ENCODE data around the gene ATP6V1B1.

ATP6V1B1 gene

DNA sequence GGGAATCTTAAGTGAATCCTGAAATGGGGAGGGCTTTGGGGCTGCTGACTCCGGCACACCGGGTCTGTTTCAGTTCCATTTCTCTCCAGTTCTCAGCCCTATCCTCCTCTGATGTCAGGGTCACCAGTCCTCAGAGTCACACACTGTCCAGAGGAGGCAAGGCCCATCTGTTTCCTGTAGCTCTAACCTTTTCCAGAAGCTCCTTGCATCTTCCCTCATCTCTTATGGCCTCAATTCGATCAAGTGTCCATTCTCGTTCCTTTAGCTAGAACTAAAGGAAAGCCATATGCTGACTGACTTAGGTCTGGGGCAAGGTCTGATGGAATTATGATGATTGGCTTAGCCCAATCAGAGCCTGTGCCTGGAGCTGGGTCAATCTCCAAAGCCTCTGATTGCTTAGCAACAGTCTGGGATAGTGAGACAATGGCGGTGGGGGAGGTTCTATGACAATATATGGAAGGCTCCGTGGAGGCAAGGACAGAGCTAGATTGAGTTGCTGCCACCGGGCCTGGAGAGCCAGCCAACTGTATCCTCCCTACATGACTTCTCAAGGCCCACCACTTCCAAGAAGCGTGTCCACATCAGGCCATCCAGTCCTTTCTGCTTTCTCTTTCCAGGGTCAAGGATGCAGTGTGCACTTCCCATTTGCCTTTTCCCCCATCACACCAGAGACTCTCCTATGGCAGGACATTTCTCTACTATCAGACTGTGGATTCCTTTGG, 48.0 kb downstream of the ATP6V1B1 start:
- no peaks in the 10 kb centered on the region for H3K9me3 ChIP-seq (ENCODE audit: control insufficient read depth, low read length)
- peaks cover 7% of the 10 kb centered on the region for H3K36me3 ChIP-seq (ENCODE audit: control insufficient read depth, insufficient read depth, low read length)
- no peak overlapping the region for H3K27ac ChIP-seq (ENCODE audit: insufficient read depth, low read depth, low read length, poor library complexity, severe bottlenecking)
- H3K27me3 ChIP-seq (ENCODE audit: control insufficient read depth, insufficient read depth, low read length, poor library complexity, severe bottlenecking) = peaks cover 13% of the 10 kb centered on the region
- no peak overlapping the region for H3K4me3 ChIP-seq (ENCODE audit: insufficient read depth, low read depth, low read length)
- WGBS, 2 experiments = 93 to 94% methylated on average over 8 of the region's 8 CpGs
- peaks cover 5% of the 10 kb centered on the region for H3K4me1 ChIP-seq (ENCODE audit: control insufficient read depth, insufficient read depth, low read length)

DNA sequence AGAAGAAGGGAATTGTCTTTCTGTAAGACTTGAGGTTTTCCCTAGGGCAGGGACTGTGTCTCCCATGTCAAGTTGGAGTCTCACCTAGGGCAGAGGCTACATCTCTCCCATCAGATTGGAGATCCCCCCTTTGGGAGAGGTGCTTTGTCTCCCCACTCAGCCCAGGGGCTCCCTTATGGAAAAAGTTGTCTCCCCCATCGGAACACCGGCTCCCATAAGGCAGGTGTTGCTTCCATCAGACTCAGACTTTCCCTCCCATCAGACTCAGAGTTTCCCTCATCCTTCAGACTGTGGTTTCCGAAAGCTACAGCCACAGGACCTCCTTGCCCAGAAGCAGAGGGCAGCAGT, 48.5 kb downstream of the ATP6V1B1 start:
- Histone ChIP-seq H3K4me3 (ENCODE audit: insufficient read depth, low read depth, low read length) (no peak overlapping the region), H3K4me1 (ENCODE audit: control insufficient read depth, insufficient read depth, low read length) (peaks cover 5% of the 10 kb centered on the region)
- WGBS, 2 experiments = 87 to 91% methylated on average over 3 of the region's 3 CpGs

DNA sequence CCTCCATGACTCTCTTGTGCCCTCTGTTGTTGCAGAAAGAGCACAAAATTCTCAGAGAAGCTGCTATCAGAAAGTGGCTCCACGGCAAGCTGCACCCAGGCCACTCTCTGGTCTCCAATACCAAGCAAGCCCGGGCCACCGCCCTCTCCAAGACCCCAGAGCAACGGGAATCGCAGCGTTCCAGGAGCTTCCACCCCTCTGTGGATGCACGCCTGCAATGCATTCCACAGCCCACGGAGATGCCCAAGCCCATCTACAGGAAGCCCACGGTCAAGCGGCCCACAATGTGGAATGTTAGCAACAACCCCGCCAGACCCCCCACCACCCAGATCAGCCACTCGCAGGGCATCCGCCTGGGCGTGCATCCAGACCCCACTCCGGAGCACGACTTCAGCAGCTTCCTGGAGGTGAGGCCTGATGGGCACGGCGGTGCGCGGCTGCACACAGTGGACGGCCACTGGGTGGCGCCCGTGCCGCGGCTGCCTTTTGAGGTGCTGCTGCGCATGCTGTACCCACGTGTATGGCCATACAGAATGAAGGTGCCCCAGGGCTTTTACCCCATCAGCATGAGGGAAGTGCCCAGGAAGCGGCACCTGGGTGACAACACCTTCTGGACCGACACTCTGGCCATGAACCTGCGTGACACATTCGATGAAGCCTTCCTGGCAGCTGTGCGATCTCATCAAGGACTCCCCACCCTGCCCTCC, 49.0 kb downstream of the ATP6V1B1 start:
- no peak overlapping the region for H3K27ac ChIP-seq (ENCODE audit: insufficient read depth, low read depth, low read length, poor library complexity, severe bottlenecking)
- WGBS, 2 experiments = 39% methylated on average over 32 of the region's 32 CpGs
- no peak overlapping the region for H3K4me3 ChIP-seq (ENCODE audit: insufficient read depth, low read depth, low read length)
- H3K36me3 ChIP-seq (ENCODE audit: control insufficient read depth, insufficient read depth, low read length) = peaks cover 9% of the 10 kb centered on the region
- H3K4me1 ChIP-seq (ENCODE audit: control insufficient read depth, insufficient read depth, low read length) = peaks cover 5% of the 10 kb centered on the region
- H3K9me3 ChIP-seq (ENCODE audit: control insufficient read depth, low read length) = no peaks in the 10 kb centered on the region
- peaks cover 3% of the 10 kb centered on the region for H3K27me3 ChIP-seq (ENCODE audit: control insufficient read depth, insufficient read depth, low read length, poor library complexity, severe bottlenecking)

More for the DNA sequence above, 48.5 kb downstream of the ATP6V1B1 start:
- Histone ChIP-seq H3K27me3 (ENCODE audit: control insufficient read depth, insufficient read depth, low read length, poor library complexity, severe bottlenecking) (peaks cover 8% of the 10 kb centered on the region), H3K36me3 (ENCODE audit: control insufficient read depth, insufficient read depth, low read length) (peaks cover 9% of the 10 kb centered on the region), H3K9me3 (ENCODE audit: control insufficient read depth, low read length) (no peaks in the 10 kb centered on the region), H3K27ac (ENCODE audit: insufficient read depth, low read depth, low read length, poor library complexity, severe bottlenecking) (no peak overlapping the region)

DNA sequence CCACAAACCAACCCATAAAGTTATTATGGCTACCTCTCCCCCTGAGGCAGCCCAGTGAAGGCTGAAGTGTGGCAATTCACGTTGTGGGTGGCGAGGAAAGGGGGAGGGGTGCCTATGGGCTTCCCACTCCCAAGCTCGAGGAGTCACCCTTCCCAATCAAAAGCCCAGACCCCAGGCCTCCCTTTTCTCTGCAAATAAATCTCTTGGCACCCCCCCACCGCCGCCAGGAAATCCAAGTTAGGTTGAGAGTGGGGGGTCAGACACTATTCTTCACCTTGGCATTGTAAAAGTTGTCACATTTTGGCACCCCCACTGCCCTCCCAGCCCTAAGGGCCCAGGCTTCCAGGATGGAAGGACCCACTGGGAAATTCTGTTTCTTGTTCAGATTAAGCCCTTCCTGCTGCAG, 49.6 kb downstream of the ATP6V1B1 start:
- no peak overlapping the region for H3K4me3 ChIP-seq (ENCODE audit: insufficient read depth, low read depth, low read length)
- no peaks in the 10 kb centered on the region for H3K27me3 ChIP-seq (ENCODE audit: control insufficient read depth, insufficient read depth, low read length, poor library complexity, severe bottlenecking)
- no peak overlapping the region for H3K27ac ChIP-seq (ENCODE audit: insufficient read depth, low read depth, low read length, poor library complexity, severe bottlenecking)
- H3K4me1 ChIP-seq (ENCODE audit: control insufficient read depth, insufficient read depth, low read length) = peaks cover 5% of the 10 kb centered on the region
- peaks cover 9% of the 10 kb centered on the region for H3K36me3 ChIP-seq (ENCODE audit: control insufficient read depth, insufficient read depth, low read length)
- WGBS, 2 experiments = 73 to 74% methylated on average over 5 of the region's 5 CpGs
- no peaks in the 10 kb centered on the region for H3K9me3 ChIP-seq (ENCODE audit: control insufficient read depth, low read length)

DNA sequence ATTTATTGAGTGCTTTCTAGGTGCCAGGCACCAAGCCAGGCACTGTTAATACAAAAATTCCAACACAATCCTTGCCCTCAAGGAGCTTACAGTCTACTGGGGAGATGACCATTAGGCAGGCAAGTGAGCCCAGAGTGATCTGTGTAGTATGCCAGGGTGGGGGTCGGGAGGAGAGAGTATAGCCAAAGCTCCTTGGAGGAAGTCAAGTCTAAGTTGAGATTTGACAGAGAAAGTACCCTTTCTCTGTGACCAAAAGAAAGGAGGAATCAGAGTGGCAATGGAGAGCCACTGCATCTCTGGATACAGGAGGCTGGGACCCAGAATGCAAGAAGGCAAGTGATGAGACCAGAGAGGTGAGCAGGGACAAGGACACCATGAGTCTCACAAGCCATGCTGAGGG, 50.3 kb downstream of the ATP6V1B1 start:
- Histone ChIP-seq H3K4me3 (ENCODE audit: insufficient read depth, low read depth, low read length) (no peak overlapping the region), H3K36me3 (ENCODE audit: control insufficient read depth, insufficient read depth, low read length) (peaks cover 9% of the 10 kb centered on the region), H3K27me3 (ENCODE audit: control insufficient read depth, insufficient read depth, low read length, poor library complexity, severe bottlenecking) (no peaks in the 10 kb centered on the region), H3K9me3 (ENCODE audit: control insufficient read depth, low read length) (no peaks in the 10 kb centered on the region), H3K4me1 (ENCODE audit: control insufficient read depth, insufficient read depth, low read length) (peaks cover 5% of the 10 kb centered on the region), H3K27ac (ENCODE audit: insufficient read depth, low read depth, low read length, poor library complexity, severe bottlenecking) (no peak overlapping the region)
- 92 to 95% methylated on average over 1 of the region's 1 CpG for WGBS, 2 experiments

DNA sequence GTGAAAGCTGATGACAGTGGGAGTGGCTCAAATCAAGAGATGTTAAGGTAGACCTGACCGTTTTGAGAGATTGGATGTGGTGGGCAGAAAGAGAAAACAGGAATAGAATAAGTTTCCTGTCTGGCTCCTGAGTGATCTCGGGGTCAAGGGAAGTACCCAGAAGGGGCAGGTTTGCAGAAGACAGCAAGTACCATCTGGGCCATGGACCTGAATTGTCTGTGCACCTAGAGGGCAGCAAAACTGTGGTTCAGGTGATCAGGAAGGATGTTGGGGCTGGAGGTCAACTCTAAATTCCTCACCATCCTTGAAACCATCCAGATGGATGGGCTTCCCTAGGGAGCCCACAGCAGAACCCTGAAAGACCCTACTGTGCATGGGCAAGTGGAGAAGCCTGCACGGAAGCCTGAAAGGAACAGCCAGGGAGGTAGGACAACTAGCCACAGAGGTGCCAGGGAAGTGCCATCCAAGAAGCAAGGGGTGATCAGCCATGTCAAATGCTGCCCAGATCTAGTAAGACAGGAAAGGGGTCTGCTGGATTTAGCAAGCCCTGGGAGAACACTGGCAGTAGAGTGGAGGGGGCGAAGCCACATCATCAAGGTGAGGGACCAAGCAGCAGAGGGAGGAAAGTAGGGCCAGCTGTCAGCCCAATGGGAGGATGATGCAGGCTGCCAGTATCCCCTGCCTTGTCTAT, 50.9 kb downstream of the ATP6V1B1 start:
- H3K9me3 ChIP-seq (ENCODE audit: control insufficient read depth, low read length) = no peaks in the 10 kb centered on the region
- H3K4me3 ChIP-seq (ENCODE audit: insufficient read depth, low read depth, low read length) = no peak overlapping the region
- 92 to 95% methylated on average over 4 of the region's 4 CpGs for WGBS, 2 experiments
- no peak overlapping the region for H3K27ac ChIP-seq (ENCODE audit: insufficient read depth, low read depth, low read length, poor library complexity, severe bottlenecking)
- H3K4me1 ChIP-seq (ENCODE audit: control insufficient read depth, insufficient read depth, low read length) = peaks cover 5% of the 10 kb centered on the region
- peaks cover 9% of the 10 kb centered on the region for H3K36me3 ChIP-seq (ENCODE audit: control insufficient read depth, insufficient read depth, low read length)
- H3K27me3 ChIP-seq (ENCODE audit: control insufficient read depth, insufficient read depth, low read length, poor library complexity, severe bottlenecking) = no peaks in the 10 kb centered on the region

DNA sequence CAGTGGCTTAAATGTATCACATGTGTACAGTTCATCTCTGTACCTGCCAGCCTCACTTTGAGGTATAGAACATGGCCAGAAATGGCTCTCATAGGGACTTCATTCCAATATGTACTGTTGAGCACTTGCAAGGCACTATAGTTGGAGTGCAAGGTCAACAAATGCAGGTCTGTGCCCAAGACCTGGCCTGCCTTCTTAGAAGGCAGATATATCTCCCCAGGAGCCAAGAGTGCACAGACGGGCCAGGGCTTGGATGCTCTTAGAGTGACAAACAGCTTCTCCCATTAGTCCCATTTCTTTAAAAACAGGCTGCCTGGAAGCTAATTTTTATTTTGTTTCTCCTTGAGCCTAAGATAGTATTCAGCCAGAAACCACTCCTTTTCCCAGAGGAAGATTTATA, 51.7 kb downstream of the ATP6V1B1 start:
- Histone ChIP-seq H3K4me3 (ENCODE audit: insufficient read depth, low read depth, low read length) (no peak overlapping the region), H3K36me3 (ENCODE audit: control insufficient read depth, insufficient read depth, low read length) (peaks cover 9% of the 10 kb centered on the region), H3K27me3 (ENCODE audit: control insufficient read depth, insufficient read depth, low read length, poor library complexity, severe bottlenecking) (no peaks in the 10 kb centered on the region), H3K27ac (ENCODE audit: insufficient read depth, low read depth, low read length, poor library complexity, severe bottlenecking) (no peak overlapping the region), H3K4me1 (ENCODE audit: control insufficient read depth, insufficient read depth, low read length) (peaks cover 5% of the 10 kb centered on the region), H3K9me3 (ENCODE audit: control insufficient read depth, low read length) (no peaks in the 10 kb centered on the region)
- WGBS, 2 experiments = 0% methylated on average over 1 of the region's 1 CpG

DNA sequence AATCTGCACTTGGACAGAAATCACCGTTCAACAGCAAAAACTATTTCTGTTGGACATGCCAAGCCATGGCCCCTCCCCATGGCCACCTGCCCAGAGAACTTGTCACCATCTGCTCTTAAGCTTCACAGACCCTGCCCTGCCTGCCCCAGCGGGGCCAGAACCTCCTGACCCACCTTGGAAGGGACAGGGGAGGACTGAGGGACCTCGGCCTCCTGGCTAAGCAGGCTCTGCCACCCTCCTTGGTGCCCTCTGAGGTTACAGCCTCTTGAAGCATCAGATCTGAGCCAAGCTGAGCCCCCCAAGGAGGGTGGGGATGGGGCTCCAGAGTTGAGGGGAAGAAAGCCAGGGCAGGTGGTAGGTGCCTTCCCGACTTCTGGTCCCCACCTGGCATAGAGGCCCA, 52.5 kb downstream of the ATP6V1B1 start:
- Histone ChIP-seq H3K27me3 (ENCODE audit: control insufficient read depth, insufficient read depth, low read length, poor library complexity, severe bottlenecking) (no peaks in the 10 kb centered on the region), H3K9me3 (ENCODE audit: control insufficient read depth, low read length) (no peaks in the 10 kb centered on the region), H3K36me3 (ENCODE audit: control insufficient read depth, insufficient read depth, low read length) (peaks cover 9% of the 10 kb centered on the region), H3K4me3 (ENCODE audit: insufficient read depth, low read depth, low read length) (no peak overlapping the region), H3K27ac (ENCODE audit: insufficient read depth, low read depth, low read length, poor library complexity, severe bottlenecking) (no peak overlapping the region), H3K4me1 (ENCODE audit: control insufficient read depth, insufficient read depth, low read length) (peaks cover 6% of the 10 kb centered on the region)
- WGBS, 2 experiments = 89 to 94% methylated on average over 4 of the region's 4 CpGs

DNA sequence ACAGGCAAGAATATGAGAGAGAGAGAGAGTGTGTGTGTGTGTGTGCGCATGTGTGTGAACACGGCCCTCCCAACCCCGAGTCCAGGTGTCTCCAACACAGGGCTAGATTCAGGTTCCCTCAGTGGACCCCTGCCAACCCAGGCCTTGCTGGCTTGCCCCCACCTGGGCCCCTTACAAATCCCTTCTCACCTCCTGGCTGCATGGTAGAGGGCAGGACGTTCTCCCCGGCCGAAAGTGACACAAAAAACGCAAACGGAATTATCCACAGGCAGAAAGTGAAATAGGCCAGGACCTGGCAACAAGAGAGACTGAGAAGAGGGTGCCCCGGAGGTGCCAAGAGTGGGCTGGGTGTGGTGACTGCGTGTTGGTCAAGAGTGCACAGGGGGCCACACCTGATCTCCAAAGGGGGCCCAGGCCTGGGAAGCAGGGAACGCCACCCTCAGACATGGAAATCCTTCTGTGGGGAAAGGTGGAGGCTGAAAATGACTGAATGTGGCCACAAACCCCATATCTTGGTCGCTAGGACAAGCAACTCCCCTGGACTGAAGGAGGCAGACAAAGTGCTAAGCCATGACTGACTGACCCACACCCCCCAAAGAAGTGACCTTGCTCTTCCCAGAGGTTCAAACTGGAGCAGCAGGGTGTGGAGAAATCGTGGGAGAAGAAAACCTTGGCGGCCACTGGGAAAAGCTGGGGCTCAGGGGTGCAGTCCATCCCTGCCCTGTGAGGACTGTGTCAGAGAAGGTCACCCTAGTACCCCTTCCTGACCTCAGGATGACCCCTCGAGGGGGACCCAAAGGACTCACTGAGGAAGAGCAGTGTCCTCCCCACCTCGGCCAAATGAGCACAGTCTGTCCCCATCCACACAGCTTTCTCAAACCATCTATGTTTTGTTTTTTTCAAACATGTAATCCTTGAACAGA, 53.3 kb downstream of the ATP6V1B1 start:
- WGBS, 2 experiments = 89% methylated on average over 16 of the region's 16 CpGs
- H3K4me1 ChIP-seq (ENCODE audit: control insufficient read depth, insufficient read depth, low read length) = peaks cover 14% of the 10 kb centered on the region
- H3K4me3 ChIP-seq (ENCODE audit: insufficient read depth, low read depth, low read length) = no peak overlapping the region
- no peak overlapping the region for H3K27ac ChIP-seq (ENCODE audit: insufficient read depth, low read depth, low read length, poor library complexity, severe bottlenecking)
- H3K9me3 ChIP-seq (ENCODE audit: control insufficient read depth, low read length) = no peaks in the 10 kb centered on the region
- no peaks in the 10 kb centered on the region for H3K27me3 ChIP-seq (ENCODE audit: control insufficient read depth, insufficient read depth, low read length, poor library complexity, severe bottlenecking)
- peaks cover 9% of the 10 kb centered on the region for H3K36me3 ChIP-seq (ENCODE audit: control insufficient read depth, insufficient read depth, low read length)
